Activated T-cell treated with anti-CD3 and anti-CD28 coated beads for 48 hours (primary cell): ENCODE results near the gene TBCA.
A peak's percentile ranks its signal among the peaks of the same experiment; 100 is the strongest.
"Not testable (repeated sequence)": the region's sequence is repeated elsewhere in the genome, so short reads cannot be mapped to it uniquely, and the experiment has no call there.

Experiments used
- DNase-seq: peaks from one replicate; pipeline ENCODE4 v3.0.0-alpha.2; 2020; ENCODE audit warnings: low read depth

Gene TBCA

DNA sequence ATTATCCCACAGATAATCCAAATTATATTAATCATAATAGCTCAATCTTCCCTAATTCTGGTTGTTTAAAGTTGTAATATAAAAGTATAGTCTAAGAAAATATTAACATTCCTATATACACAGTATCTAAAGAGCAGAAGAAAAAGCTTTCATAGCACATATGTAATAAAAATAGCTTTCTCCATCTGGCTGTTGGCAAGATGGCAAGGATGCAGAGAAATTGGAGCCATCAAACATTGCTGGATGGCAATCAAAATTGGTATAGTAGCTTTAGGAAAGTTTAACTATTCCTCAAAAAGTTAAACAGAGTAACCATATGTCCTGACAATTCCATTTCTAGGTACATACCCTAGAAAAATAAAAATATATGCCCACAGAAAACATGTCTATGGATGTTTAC is 66.8 kb downstream of the TBCA start:
- DNase-seq = no peak

DNA sequence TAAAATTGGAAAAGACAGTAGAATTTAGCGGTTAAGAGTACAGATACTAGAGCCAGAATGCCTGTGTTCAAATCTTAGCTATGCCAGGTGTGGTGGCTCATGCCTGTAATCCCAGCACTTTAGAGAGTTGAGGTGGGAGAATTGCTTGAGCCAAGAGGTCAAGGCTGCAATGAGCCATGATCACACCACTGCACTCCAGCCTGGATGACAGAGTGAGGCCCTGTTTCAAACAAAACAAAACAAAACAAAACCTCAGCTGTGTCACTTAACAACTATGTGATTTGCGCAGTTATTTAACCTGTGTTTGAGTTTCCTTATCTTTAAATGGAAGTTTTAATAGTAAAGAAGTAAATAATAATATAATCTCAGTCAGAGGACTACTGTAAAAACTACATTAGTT is 68.3 kb downstream of the TBCA start:
- DNase-seq = no peak

DNA sequence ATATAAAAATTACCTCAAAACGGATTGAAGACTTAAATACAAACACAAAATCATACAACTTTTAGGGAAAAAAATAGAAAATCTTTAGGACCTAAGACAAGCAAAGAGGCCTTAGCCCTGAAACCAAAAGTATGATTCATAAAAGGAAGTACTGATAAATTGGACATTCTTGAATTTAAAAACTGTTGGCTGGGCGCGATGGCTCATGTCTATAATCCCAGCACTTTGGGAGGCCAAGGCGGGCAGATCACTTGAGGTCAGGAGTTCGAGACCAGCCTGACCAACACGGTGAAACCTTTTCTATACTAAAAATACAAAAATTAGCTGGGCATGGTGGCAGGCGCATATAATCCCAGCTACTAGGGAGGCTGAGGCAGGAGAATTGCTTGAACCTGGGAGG is 76.6 kb downstream of the TBCA start:
- not testable (repeated sequence) for DNase-seq

DNA sequence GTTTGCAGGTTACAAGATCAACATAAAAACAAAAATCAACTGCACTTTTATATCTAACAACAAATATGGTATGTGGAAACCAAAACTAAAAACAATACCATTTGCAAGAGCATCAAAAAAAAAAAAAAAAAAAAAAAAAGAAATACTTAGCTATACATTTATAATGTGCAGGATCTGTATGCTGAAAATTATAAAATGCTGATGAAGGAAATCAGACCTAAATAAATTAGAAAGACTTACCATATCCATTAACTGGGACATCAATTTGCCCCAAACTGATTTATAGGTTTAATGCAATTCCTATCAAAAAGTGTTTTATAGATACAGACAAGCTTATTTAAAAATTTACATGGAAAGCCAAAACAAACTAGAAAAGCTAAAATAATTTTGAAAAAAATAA is 77.2 kb downstream of the TBCA start:
- DNase-seq = no peak

DNA sequence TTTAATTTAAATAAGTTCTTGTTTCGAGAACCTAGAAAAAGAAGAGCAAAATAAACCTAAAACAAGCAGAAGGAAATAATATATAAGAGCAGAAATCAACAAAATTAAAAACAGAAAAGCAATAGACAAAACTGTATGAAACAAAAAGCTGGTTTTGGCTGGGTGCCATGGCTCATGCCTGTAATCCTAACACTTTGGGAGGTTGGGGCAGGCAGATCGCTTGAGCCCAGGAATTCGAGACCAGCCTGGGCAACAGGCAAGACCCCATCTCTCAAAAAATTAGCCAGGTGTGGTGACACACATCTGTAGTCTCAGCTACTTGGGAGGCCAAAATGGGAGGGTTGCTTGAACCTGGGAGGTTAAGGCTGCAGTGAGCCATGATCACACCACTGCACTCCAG is 78.4 kb downstream of the TBCA start:
- no peak for DNase-seq

DNA sequence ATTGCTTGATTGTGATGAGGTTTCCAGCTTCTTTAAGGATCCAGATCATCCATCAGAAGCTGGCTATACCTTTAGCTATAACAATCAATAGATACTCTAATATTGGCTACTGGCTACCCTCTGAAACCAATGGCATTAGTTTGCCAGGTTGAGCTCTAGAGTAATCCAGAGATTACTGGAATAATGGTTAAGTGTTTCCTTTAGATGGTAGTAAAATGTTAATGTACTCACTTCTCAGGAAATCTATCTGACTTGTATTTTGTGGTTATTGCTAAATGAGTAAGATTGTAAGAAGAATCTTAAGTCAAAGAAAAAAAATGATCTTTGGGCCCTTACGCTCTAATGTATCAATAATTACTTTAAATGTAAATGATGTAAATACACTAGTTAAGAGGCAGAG is 80.0 kb downstream of the TBCA start:
- DNase-seq = no peak

DNA sequence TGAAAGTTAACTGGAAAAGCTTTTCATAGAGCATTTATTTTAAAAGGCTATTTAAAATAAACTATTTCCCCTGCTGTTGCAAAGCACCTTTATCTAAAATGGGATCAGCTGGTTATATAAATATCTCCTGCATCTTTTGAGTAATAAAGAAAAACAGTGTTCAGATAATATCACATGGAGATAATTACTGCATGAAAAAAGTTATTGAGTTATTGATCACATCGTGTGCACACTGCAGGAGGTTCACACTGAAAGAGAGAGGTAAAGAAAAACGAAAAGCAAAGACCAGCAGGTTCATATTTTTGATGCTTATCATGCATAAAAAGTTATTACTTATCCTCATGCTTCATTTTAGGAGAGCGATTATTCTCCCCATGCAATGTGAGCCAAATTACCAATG is 82.2 kb downstream of the TBCA start:
- DNase-seq = no peak

DNA sequence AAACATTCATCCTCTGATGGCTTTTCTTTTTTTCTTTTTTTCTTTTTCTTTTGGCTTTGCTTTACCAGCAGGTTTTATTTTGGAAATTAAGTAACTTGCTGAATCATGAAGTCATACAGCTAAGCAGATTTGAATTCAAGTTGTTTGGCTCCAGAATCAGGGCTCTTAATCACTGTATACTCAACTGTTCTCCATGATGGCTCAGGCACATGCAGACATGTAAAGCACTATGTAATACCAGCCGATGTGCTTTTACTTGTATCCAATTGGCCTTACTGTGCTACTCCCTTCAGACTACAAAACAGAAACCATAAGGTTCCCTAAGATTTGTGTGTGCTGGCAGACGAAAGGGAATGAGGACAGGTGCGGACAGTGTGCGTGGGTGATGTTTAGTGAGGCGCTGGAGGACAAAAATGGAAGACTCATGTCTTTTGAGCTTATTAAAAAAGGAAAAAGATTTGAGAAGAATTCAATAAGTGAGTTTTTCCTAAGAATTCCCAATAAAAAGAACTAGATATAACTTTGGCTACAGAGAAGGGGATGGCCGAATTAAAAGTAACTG is 92.9 kb downstream of the TBCA start:
- no peak for DNase-seq

DNA sequence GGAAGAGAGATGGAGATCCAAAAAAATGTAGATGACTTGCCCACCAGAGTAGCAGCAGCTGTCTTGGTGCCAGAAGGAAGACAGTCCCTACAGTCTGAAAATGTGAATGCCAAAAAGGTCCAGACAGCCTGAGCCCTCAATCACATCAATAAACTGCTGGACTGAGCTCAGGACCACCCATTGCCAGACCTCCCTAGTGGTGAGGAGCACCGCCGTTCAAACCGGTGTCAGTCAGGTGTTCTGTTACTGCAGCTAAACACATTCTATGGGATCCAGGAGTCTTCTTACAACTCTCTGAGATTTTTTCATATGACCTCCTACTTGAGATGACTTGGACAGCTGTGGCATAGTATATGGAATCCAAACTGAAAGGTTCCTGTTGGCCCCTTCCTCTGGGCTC is 105.6 kb downstream of the TBCA start:
- DNase-seq = no peak

DNA sequence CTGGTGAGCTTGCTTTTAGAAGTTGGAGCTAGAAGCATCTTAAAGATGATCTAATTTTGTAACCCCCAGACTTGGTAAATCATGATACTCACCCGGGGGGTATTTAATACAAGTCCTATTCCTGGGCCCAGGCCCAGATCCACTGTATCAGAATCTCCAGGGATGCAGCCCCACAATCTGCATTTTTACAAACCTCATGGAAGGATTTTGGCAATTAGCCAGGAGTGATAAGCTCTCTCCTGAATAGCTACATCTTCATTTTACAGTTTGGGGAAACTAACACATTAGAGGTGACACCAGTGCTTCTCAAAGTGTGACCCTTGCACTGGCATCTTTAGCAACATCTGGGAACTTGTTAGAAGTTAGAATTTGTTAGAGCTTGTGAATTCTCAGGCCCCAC is 106.5 kb downstream of the TBCA start:
- no peak for DNase-seq

DNA sequence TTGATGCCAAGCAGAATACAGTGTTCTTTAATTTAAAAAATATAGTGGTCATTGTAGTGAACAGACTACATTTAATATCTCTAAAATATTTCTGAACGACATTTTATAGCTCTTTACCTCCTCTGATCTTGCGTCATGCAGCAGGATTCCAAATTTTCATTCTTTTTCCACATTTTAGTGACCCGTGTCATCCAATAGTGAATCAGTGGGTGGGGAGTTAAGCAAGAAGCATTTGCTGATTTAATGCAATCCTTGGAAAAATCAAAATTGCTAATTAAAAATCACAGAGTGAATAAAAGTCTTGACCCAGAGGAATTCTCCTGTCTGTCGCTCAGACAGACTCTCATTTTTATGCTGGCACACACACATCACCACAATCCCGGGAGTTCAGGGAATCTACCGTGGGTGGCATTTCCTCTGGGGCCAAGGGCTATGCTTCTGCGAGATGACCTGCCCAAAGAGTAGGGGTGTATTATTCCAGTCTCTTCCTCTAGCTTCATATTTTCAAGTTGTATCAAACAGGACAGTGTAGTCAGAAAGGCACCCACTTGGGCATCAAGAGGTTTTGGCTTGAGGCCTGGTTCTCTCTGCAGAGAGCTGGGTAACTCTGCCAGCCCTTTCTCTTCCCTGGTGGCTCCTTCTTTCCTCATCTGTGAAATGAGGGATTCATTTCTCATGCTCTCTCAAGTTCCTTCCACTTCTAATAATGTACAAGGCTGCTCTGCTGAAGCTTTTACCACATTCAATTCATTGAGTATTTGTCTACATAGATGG is 112.9 kb downstream of the TBCA start:
- DNase-seq = no peak

DNA sequence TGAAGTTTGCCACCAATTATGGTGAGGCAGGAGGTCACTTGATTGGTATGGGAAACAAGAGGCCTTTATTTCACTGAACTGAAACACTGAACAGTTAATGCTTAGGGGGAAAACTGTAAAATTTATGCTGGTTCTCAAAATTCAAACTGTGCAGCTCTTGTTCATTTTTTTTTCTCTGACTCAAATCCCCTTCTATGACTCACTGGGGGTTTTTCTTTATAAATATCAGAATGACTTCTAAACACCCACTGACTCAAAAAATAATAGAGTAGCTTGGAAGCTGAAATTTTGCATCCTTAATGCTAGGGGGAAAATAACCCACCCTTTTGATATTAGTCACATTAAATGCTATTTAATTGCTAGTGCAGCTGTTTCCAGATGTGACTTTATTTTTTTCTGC is 113.5 kb downstream of the TBCA start:
- DNase-seq = no peak

DNA sequence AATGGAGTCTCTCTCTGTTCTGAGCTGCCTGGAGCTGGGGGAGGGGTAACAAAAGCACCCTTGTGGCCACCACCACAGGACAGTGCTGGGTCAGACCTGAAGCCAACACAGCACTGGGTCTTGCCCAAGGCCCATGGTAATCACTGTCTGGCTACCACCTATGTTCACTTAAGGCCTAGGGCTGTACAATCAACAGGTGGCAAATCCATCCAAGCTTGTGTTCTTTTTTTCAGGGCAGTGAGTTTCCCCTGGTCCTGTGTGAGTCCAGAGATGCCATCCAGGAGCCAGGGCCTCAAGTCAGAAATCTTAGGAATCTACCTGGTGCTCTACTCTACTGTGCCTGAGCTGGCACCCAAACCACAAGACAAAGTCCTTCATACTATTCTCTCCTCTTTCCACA is 117.5 kb downstream of the TBCA start:
- no peak for DNase-seq

DNA sequence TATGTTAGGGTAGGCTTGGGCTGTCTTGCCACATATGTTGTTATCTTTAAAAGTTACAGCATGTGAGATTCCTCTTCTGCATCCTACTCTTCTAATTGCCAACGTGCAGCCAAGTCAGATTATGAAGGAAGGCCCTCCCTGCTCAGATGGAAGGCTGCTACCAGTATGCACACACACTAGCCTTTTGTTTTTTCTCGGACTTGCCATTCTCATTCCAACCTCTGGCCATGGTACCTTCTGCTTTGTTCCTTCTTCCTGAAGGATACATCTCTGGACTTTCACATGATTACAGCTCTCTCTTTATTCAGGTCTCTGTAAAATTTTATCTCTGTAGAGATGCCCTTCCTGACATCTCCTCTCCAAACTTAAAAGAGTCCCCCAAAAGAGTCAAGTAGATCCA is 124.8 kb downstream of the TBCA start:
- DNase-seq = no peak

DNA sequence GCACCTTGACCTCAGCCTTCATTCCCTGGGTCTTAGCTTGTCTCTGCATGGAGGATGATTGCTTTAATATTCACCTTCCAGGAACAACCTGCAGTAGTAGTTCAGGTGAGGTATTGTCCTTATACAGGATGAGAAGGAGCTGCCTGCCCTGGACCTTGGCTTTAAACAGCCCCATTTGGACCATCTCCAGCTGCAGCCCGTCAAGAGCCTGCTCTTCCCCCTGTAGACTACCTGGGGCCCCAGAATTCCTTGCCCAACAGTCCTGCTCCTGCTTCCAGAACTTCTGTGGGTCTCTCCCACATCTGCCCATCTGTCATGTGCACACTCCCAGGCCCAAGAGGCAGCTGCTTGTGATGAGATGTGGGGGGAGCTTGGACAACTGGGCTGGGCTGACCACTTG is 125.5 kb downstream of the TBCA start:
- DNase-seq = no peak

DNA sequence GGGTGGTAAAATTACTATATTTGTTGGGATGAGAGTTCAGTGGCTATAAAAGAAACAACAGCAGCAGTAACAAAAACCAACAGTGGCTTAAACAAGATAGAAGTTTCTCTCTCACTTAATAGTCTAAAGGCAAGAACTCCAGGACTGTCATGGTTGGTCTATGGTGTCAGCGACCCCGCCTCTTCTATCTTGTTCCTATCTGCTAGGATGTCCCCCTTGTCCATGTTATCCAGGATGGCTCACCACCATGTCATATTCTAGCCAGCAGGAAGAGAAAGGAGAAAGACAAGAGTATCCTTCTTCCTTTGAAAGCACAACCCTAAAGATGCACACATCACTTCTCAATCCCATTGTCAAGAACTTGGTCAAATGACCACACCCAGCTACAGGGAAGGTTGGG is 126.4 kb downstream of the TBCA start:
- DNase-seq = no peak

DNA sequence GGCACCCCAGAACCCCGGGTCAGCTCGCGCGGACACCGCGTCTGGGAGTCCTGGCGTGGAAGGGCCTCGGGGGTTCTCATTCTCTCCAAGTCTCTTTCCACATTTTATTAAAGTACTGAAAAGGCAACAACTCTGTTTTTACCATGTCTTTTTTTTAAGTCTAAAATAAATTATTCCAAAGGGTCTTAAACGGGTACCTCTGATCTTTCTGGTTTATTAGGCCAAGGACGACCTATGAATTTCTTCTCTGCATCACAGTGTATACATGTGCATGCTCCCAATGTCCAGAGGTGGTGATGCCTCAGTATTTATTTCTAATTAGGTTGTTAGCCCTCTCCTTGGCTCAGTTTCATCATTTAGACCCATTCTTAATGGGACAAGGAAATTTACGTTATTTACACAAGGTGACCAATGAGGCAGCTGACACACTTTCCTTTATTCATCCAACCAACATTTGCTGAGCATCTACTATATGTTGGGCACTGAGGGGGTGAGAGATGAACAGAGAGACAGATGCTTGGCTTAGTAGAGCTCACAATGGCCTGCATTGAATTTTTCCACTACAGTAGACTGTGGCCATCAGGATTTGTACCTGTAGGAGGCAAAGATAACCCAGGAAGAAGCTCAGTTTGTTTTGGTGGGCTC is 130.0 kb downstream of the TBCA start:
- no peak for DNase-seq

DNA sequence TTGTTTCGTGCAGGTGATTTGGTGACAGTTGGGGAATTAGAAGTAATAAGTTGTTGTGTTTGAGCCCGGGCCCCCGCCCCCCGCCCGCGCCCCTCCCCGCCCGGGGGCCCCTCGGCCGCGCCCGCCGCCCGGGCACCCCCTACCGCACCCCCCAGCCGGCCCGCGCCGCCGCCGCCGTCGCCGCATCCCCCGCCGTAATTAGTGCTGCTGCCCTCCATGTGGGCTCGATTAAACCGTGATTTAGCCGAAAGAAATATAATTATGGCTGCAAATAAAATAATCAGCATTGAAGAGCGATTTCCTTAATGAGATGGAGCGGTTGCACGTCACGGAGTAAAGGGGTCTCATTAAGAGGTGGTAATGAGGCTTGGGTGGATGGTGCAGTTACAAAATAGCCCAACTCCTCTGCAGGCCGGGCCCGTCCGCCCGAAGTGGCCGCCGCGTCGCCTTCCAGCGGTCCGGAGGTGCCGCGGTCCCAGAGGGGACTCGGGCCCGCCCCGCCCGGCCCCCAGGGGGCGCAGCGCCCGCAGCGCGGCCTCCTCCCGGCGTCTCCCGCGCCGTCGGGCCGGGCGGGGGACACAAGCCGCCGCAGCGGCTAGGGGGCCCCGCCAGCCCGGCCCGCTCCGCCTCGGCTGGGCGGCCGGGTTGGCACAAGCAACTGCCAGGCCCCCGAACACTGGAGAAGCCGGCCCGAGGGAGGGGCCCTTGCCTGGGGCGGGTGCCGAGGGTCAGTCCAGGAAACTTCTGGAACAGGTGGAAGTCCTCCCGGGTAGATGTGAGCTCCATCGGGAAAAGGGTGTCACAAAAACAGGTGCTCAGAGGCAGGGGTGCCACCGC is 130.8 kb downstream of the TBCA start:
- DNase-seq = peak; percentile 61

DNA sequence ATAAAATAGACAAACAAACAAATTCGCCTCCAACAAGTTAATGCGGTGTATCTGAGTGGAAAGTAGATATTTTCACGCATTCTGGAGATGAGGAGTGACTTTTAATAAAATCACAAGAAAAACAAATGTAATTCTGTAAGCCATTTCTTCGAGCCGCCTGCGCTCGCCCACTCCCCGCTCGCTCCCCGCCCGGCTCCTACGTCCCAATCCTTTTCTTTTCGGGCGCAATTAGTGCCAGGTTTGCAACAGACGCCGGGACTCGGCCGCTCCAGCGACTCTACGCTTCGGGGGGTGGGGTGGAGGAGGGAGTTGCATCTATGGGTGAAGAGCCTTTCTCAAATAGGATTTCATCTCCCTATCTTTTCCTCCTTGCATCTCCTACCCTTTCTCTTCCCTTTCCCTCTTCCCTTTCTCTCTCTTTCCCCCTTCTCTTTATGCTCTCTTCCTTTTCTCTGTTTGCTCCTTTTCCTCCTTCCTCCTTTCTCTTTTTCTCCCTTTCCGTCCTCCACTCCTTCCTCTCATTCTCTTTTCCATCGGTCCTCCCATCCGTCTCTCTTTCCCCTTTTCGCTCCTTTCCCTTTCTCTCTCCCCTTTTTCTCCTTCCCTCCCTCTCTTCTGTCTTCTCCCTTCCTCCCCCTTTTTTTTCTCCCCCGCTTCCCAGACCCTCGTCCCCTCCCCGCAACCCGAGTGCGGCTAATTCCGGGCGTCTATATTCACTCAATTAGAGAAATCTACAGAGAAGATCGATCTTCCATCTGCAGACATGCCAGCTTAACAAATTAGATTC is 131.6 kb downstream of the TBCA start:
- DNase-seq = no peak

DNA sequence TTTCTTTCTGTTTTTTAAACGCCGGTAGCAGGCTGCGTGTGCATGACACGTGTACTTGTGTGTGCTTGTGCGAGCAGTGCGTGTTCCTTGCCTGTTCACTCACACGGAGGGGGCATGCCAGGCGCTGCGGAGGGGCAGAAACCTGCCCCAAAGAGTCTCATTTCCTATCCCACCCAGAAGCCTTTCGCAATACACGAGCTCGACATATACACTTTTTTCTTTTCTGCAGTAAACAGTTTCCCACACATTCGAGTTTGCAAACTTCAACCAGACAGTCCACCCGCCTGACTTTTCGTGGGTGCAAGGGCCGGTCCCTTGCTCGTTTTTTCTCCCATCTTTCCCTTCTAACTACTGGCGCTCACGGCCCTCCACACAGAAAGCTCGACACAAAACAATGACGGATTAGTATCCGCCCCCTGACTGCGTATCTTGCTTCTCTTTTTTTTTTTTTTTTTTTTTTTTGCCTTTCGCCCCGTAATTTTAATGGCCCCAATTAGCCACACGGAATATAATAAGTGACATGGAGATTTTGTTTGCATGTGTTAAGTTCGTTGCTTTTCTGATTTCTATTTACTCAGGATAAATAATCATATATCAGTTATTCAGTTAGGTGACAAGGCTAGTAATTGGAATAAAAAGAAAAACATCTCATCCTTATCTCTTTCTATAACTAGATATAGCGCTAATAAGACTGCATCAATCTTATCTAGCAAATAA is 132.3 kb downstream of the TBCA start:
- DNase-seq = no peak
